IMR-90 (cell line): ENCODE results near the gene ABTB1. TPM values are rescaled to one million over a fixed set of nuclear protein-coding genes. Genes with fewer than 3 reads are reported as not detected.

Source experiments
- ATAC-seq: fragments of 200-7000 bp; cut with Tn5 transposase; 2 replicates; pipeline ENCODE4 v1.9.1; 2020; ENCODE audit warnings: low read depth, mild to moderate bottlenecking, moderate library complexity
- BruUV-seq: library from RNA; stranded (reverse); fragments of 400-500 nt; replicated peaks from 2 replicates; lab custom pipeline; 2021; lab: Mats Ljungman, UMichigan
- CTCF ChIA-PET: fragments of 300-600 bp; formaldehyde crosslinking; extraction: SDS; loops from one replicate; lab custom pipeline; 2021; ENCODE audit warnings: antibody characterized with exemption; lab: Yijun Ruan, JAX
- POLR2A ChIA-PET: fragments of 300-600 bp; sonication (Branson Sonifier 250); formaldehyde crosslinking; loops from one replicate; lab custom pipeline; 2022; ENCODE audit warnings: antibody characterized with exemption; ENCODE audit not compliant: unreplicated experiment; lab: Charles Lee
- DNase-seq: peaks from one replicate; pipeline ENCODE4 v3.0.0; 2013
- H2AFZ ChIP-seq: replicated peaks from 2 replicates; pipeline ENCODE3; 2013; ENCODE audit warnings: low read length, mild to moderate bottlenecking; ENCODE audit not compliant: poor library complexity
- H2AK5ac ChIP-seq: 2 replicates; pipeline ENCODE4 v1.6.1; 2013; ENCODE audit warnings: low read depth, low read length, inconsistent platforms
- H2AK9ac ChIP-seq: replicated peaks from 2 replicates; pipeline ENCODE3; 2013; ENCODE audit warnings: mild to moderate bottlenecking, low read depth, low read length, moderate library complexity; ENCODE audit not compliant: poor library complexity
- H2BK120ac ChIP-seq: 2 replicates; pipeline ENCODE4 v1.6.1; 2013; ENCODE audit warnings: low read depth, low read length, inconsistent platforms
- H2BK15ac ChIP-seq: 3 replicates; pipeline ENCODE4 v1.6.1; 2013; ENCODE audit warnings: low read depth, low read length, inconsistent platforms
- H2BK20ac ChIP-seq: 2 replicates; pipeline ENCODE4 v1.6.1; 2013; ENCODE audit warnings: low read depth, mild to moderate bottlenecking, inconsistent platforms, low read length, moderate library complexity
- H2BK5ac ChIP-seq: 2 replicates; pipeline ENCODE4 v1.6.1; 2013; ENCODE audit warnings: mild to moderate bottlenecking, low read depth, low read length, inconsistent platforms; ENCODE audit not compliant: poor library complexity, severe bottlenecking
- H3K14ac ChIP-seq: replicated peaks from 2 replicates; pipeline ENCODE4 v1.6.1; 2013; ENCODE audit warnings: low read depth, low read length, inconsistent platforms
- H3K18ac ChIP-seq: 2 replicates; pipeline ENCODE4 v1.6.1; 2013; ENCODE audit warnings: low read depth, low read length, control low read depth
- H3K23ac ChIP-seq: 2 replicates; pipeline ENCODE4 v1.6.1; 2013; ENCODE audit warnings: low read depth, low read length, inconsistent platforms
- H3K27ac ChIP-seq: 2 replicates; pipeline ENCODE4 v1.5.1; 2013; ENCODE audit warnings: mild to moderate bottlenecking, control low read depth, low read length; ENCODE audit not compliant: insufficient read depth
- H3K27me3 ChIP-seq: 2 replicates; pipeline ENCODE4 v1.6.1; 2013; ENCODE audit warnings: low read length; ENCODE audit not compliant: control insufficient read depth, insufficient read depth
- H3K36me3 ChIP-seq: 2 replicates; pipeline ENCODE4 v1.6.1; 2013; ENCODE audit warnings: low read length, mixed read lengths; ENCODE audit not compliant: control insufficient read depth, insufficient read depth
- H3K4ac ChIP-seq: 2 replicates; pipeline ENCODE4 v1.6.1; 2013; ENCODE audit warnings: low read depth, low read length, inconsistent platforms
- H3K4me1 ChIP-seq: 2 replicates; pipeline ENCODE4 v1.6.1; 2013; ENCODE audit warnings: low read length, mixed read lengths; ENCODE audit not compliant: control insufficient read depth, insufficient read depth
- H3K4me2 ChIP-seq: 2 replicates; pipeline ENCODE4 v1.6.1; 2013; ENCODE audit warnings: low read depth, mild to moderate bottlenecking, control low read depth, low read length, moderate library complexity
- H3K4me3 ChIP-seq: 2 replicates; pipeline ENCODE4 v1.5.1; 2013; ENCODE audit warnings: low read depth, mild to moderate bottlenecking, control low read depth, low read length, moderate library complexity; ENCODE audit not compliant: insufficient read depth
- H3K56ac ChIP-seq: 2 replicates; pipeline ENCODE4 v1.6.1; 2013; ENCODE audit warnings: low read length, inconsistent platforms; ENCODE audit not compliant: insufficient read depth; ENCODE audit errors: extremely low read depth
- H3K79me1 ChIP-seq, 2 experiments: 2 replicates each; pipeline ENCODE4 v1.6.1; 2013; ENCODE audit warnings: low read length in 2 of 2, inconsistent platforms in 1 of 2, low read depth in 1 of 2
- H3K9ac ChIP-seq: 2 replicates; pipeline ENCODE4 v1.6.1; 2013; ENCODE audit warnings: low read depth, low read length, control low read depth
- H3K9me1 ChIP-seq: 2 replicates; pipeline ENCODE4 v1.6.1; 2013; ENCODE audit warnings: low read length, inconsistent platforms; ENCODE audit not compliant: insufficient read depth
- H3K9me3 ChIP-seq: 2 replicates; pipeline ENCODE4 v1.6.1; 2013; ENCODE audit warnings: low read length; ENCODE audit not compliant: control insufficient read depth, insufficient read depth
- H4K20me1 ChIP-seq: 2 replicates; pipeline ENCODE4 v1.6.1; 2013; ENCODE audit warnings: low read length, inconsistent platforms; ENCODE audit not compliant: insufficient read depth
- H4K5ac ChIP-seq: 2 replicates; pipeline ENCODE4 v1.6.1; 2013; ENCODE audit warnings: mild to moderate bottlenecking, low read depth, low read length, control low read depth
- H4K8ac ChIP-seq, 2 experiments: 2 replicates each; pipeline ENCODE4 v1.6.1; 2013; ENCODE audit warnings: low read depth in 2 of 2, low read length in 2 of 2, control low read depth in 1 of 2, inconsistent platforms in 1 of 2
- H4K91ac ChIP-seq: 2 replicates; pipeline ENCODE4 v1.6.1; 2013; ENCODE audit warnings: low read depth, low read length, inconsistent platforms; ENCODE audit not compliant: insufficient read depth
- RAD21 ChIP-seq: IDR thresholded peaks from 2 replicates; pipeline ENCODE4 v1.6.1; 2012; ENCODE audit warnings: low read length, improper control_type of control experiment
- WGBS, 2 experiments: methylation state at CpG; one replicate each; pipeline versions ENCODE4 v1.1.5 to v1.1.7; 2013; ENCODE audit warnings: missing lambda C conversion rate in 2 of 2; ENCODE audit not compliant: insufficient read length in 1 of 2; ENCODE audit errors: extremely low coverage in 2 of 2; 5-methylcytosine and 5-hydroxymethylcytosine counted together
- dilution Hi-C: fragments of 300-500 bp; cut with HindIII; formaldehyde crosslinking; loops from one replicate; pipeline ENCODE4 v1.14.3; 2018; ENCODE audit warnings: low sequenced_read_pairs; ENCODE audit not compliant: unreplicated experiment
- in situ Hi-C: fragments of 300-500 bp; cut with MboI; formaldehyde crosslinking; loops from 3 replicates; pipeline ENCODE4 v1.14.3; 2019; ENCODE audit warnings: low sequenced_read_pairs, inconsistent platforms, mixed read lengths
- intact Hi-C: fragments of 100-400 bp; cut with micrococcal nuclease; formaldehyde crosslinking; loops from 2 replicates; pipeline ENCODE4 v1.10.0; 2022
- polyA plus RNA-seq, 3 experiments: library from polyadenylated mRNA; depleted of rRNA; stranded (reverse); fragments of >200 nt; gene quantifications; 2 replicates each; pipeline ENCODE4 v1.2.3, GENCODE V29; 2012; ENCODE audit warnings: low replicate concordance in 1 of 3
- total RNA-seq: library from RNA; depleted of rRNA; stranded (reverse); fragments of >200 nt; gene quantifications from 2 replicates; pipeline ENCODE4 v1.2.3, GENCODE V29; 2012
- TF ChIP-seq, protein P1 (sequence below): conservative IDR thresholded peaks from 2 replicates; pipeline ENCODE4 v1.5.1; 2012; ENCODE audit warnings: mild to moderate bottlenecking, low read depth, low read length, improper control_type of control experiment

Gene ABTB1
- total and polyA plus RNA-seq, 2 of the 4 experiments (the other 2 are of a cell fraction) = 3.2 to 23.0 TPM

DNA sequence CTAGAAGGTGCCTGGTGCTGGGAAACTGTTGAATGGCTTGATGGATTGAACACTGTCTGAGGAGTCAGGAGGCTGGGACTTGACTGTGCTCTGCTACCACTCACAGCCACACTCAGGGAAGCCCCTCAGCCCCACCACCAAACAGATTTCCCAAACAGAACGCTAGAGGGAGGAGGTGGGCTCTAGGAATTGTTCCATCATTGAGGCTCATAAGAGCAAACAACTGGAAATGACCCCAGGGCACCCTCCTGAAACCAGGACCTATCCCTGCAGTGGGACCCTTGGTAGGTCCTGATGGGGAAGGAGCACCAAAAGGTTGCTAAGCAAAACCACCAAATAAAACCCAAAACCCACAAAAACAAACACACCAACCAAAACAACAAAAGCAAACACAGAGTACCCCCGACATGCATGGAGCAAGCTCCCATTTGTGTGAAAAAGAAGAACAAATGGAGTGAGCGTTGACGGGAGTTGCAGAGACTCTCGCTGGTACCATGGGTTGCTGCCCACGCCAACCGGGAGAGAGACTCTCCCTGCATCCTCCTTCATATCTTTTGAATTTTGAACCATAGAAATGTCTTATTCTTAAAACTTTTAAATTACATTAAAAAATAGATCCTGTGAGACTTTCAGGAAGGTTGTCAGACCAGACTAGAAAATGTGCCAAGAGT is 45.6 kb downstream of the ABTB1 start:
- H2BK5ac ChIP-seq = no peak overlapping the region
- no peak overlapping the region for H3K18ac ChIP-seq
- no peak overlapping the region for H2AFZ ChIP-seq
- no peak overlapping the region for H4K91ac ChIP-seq
- no peak overlapping the region for H3K4me2 ChIP-seq
- intact Hi-C loops = no loop called here
- in situ Hi-C loops = no loop called here
- peaks cover 6% of the 10 kb centered on the region; the same call in 1 of the 2 replicates for H3K4me1 ChIP-seq
- no peak for ATAC-seq
- no peak for DNase-seq
- H3K27me3 ChIP-seq = no peaks in the 10 kb centered on the region
- H4K5ac ChIP-seq = no peak overlapping the region
- H3K9me1 ChIP-seq = peaks cover 6% of the 10 kb centered on the region; the same call in 1 of the 2 replicates
- TF ChIP-seq RAD21 = peak; percentile 15; the same call in 1 of the 2 replicates
- TF ChIP-seq, protein P1, sequence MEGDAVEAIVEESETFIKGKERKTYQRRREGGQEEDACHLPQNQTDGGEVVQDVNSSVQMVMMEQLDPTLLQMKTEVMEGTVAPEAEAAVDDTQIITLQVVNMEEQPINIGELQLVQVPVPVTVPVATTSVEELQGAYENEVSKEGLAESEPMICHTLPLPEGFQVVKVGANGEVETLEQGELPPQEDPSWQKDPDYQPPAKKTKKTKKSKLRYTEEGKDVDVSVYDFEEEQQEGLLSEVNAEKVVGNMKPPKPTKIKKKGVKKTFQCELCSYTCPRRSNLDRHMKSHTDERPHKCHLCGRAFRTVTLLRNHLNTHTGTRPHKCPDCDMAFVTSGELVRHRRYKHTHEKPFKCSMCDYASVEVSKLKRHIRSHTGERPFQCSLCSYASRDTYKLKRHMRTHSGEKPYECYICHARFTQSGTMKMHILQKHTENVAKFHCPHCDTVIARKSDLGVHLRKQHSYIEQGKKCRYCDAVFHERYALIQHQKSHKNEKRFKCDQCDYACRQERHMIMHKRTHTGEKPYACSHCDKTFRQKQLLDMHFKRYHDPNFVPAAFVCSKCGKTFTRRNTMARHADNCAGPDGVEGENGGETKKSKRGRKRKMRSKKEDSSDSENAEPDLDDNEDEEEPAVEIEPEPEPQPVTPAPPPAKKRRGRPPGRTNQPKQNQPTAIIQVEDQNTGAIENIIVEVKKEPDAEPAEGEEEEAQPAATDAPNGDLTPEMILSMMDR = no peak
- H3K9me3 ChIP-seq = no peaks in the 10 kb centered on the region
- no peak overlapping the region for H3K14ac ChIP-seq
- no peak overlapping the region for H4K8ac ChIP-seq
- peaks cover 20% of the 10 kb centered on the region for H3K36me3 ChIP-seq
- CTCF ChIA-PET = no interaction called here
- no peak overlapping the region for H2AK5ac ChIP-seq
- no peak overlapping the region for H3K9ac ChIP-seq
- H3K56ac ChIP-seq = no peak overlapping the region
- H3K79me1 ChIP-seq = peaks cover 0 to 47% of the 10 kb centered on the region in 2 experiments; a peak in 2 of 4 replicates
- H3K27ac ChIP-seq = no peak overlapping the region
- H3K4me3 ChIP-seq = no peak overlapping the region
- no peak overlapping the region for H2BK120ac ChIP-seq
- H3K23ac ChIP-seq = no peak overlapping the region
- WGBS, 2 experiments = no CpG with 5 or more reads among the region's 7 CpGs
- BruUV-seq = no TSS peak
- dilution Hi-C loops = no loop called here
- no peak overlapping the region for H3K4ac ChIP-seq
- no peaks in the 10 kb centered on the region for H4K20me1 ChIP-seq
- H2BK20ac ChIP-seq = no peak overlapping the region
- H2BK15ac ChIP-seq = no peak overlapping the region
- H2AK9ac ChIP-seq = no peak overlapping the region
- POLR2A ChIA-PET = no interaction called here
